ENCODE data around the gene SDHB. TPM values are rescaled to one million over a fixed set of nuclear protein-coding genes. Genes with fewer than 3 reads are reported as not detected.

SDHB gene
- total and polyA plus RNA-seq, 9 of the 15 experiments (the other 6 are each of a cell fraction or from before 2014, with no cell fraction given), result 207 to 554 (median 365) TPM

DNA sequence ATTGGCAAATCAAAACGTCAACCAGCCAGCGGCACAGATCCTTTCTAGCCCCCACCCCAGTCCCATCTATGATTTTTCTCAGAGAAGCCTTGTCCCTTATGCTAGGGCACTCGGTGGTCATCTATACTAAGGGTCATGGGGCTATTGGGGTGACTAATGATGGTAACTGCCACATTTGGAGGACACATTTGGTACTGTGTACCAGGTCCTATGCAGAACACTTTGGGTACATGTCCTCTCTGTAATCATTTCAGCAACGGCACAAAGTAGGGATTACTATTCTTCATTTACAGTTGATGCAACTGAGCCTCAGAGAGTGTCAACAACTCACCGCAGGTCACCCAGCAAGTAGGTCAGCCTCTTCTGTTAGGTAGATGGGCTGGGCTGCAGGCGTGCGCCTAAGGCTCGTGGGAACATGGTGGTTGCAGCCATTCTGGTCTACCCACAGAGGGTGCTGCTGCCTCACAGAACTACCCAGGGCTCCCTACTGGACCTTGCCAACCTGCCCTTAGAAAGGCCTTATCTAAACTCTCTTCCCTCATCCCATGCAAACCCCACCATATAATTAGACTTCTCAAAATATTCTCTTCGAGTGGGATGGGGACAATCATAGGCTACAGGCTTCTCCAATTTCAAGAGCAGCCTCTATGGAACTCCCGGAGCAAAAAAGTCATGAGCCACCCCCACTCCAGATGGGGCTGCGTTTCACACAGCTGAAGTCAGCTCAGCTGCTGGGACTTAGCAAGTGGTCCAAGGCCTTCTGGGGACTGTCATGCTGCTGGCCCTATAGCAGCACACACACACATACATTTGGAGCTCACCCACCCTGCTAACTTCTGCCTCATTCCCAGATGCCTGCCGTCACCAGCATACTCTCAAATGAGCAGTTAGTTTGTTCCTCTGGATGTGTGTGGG lies 5.8 kb upstream of the SDHB start:
- H3K9me3 ChIP-seq (replicated peaks; ENCODE audit: control insufficient read depth, insufficient read depth, low read depth, low read length), result no peaks in the 10 kb centered on the region
- FAIRE-seq (peak; percentile 65), ATAC-seq (peak; percentile 98), DNase-seq (ENCODE audit: extremely low read depth in 1 of 4, low spot score in 3 of 4) (peak; percentile 60 to 78 (median 72))
- no peaks in the 10 kb centered on the region for H3K79me2 ChIP-seq (ENCODE audit: control insufficient read depth, insufficient read depth, low read length)
- ChIA-PET POLR2A (interaction anchor here (0.6 to 1.0 kb wide), 2 partner anchors 9 to 181 kb away, joined by 3 read pairs; no protein-coding TSS in a partner anchor), CTCF (ENCODE audit: low intra/inter-chr PET ratio) (interaction anchor here (0.6 to 3.0 kb wide), 7 partner anchors 66 to 1763 kb away, joined by 3 to 26 read pairs (median 4); no protein-coding TSS in a partner anchor)
- H3K9me1 ChIP-seq (ENCODE audit: control insufficient read depth, insufficient read depth, low read length), result no peaks in the 10 kb centered on the region
- no peaks in the 10 kb centered on the region for H3K36me3 ChIP-seq (ENCODE audit: control insufficient read depth, insufficient read depth, low read length)
- no TSS peak for BruUV-seq (replicated peaks)
- 4% methylated on average over 12 of the region's 12 CpGs for WGBS (ENCODE audit: insufficient coverage, low coverage, missing lambda C conversion rate)
- H3K4me3 ChIP-seq, result no peak overlapping the region
- intact Hi-C loops (cut with micrococcal nuclease), result loop anchor here (1.0 to 10.0 kb wide), 3 partner anchors 65 to 275 kb away; no protein-coding TSS in a partner anchor
- no peaks in the 10 kb centered on the region for H4K20me1 ChIP-seq (replicated peaks; ENCODE audit: control insufficient read depth, insufficient read depth, low read length)
- H3K27me3 ChIP-seq (ENCODE audit: control insufficient read depth in 2 of 2, insufficient read depth in 2 of 2, low read length in 2 of 2), result peaks cover 11 to 14% of the 10 kb centered on the region in 2 experiments; a peak in 4 of 5 replicates
- no peak overlapping the region for H2AFZ ChIP-seq (ENCODE audit: low read depth, low read length)
- no peak overlapping the region for H3K27ac ChIP-seq (ENCODE audit: extremely low read depth, low read depth, low read length)
- no peak overlapping the region for H3K9ac ChIP-seq (ENCODE audit: insufficient read depth in 1 of 2, low read depth in 2 of 2, low read length in 2 of 2)
- peaks cover 0 to 5% of the 10 kb centered on the region in 2 experiments; a peak in 3 of 5 replicates for H3K4me1 ChIP-seq (replicated peaks in 1 of 2; ENCODE audit: control insufficient read depth in 2 of 2, insufficient read depth in 2 of 2, low read length in 2 of 2)
- no peak overlapping the region for H3K4me2 ChIP-seq (ENCODE audit: insufficient read depth, low read length)
- in situ Hi-C loops (cut with MboI), result no loop called here
- no peak for TF ChIP-seq ZNF324 (CRISPR knock-in tag; IDR thresholded peaks at IDR 0.05)
- no peak for TF ChIP-seq NFATC3 (IDR thresholded peaks at IDR 0.05)
- TF ChIP-seq, protein P1, sequence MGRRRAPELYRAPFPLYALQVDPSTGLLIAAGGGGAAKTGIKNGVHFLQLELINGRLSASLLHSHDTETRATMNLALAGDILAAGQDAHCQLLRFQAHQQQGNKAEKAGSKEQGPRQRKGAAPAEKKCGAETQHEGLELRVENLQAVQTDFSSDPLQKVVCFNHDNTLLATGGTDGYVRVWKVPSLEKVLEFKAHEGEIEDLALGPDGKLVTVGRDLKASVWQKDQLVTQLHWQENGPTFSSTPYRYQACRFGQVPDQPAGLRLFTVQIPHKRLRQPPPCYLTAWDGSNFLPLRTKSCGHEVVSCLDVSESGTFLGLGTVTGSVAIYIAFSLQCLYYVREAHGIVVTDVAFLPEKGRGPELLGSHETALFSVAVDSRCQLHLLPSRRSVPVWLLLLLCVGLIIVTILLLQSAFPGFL (CRISPR knock-in tag; IDR thresholded peaks at IDR 0.05), result no peak
- no peak for TF ChIP-seq RBM15 (IDR thresholded peaks at IDR 0.05; ENCODE audit: insufficient read depth, low read length)
- TF ChIP-seq, protein P2, sequence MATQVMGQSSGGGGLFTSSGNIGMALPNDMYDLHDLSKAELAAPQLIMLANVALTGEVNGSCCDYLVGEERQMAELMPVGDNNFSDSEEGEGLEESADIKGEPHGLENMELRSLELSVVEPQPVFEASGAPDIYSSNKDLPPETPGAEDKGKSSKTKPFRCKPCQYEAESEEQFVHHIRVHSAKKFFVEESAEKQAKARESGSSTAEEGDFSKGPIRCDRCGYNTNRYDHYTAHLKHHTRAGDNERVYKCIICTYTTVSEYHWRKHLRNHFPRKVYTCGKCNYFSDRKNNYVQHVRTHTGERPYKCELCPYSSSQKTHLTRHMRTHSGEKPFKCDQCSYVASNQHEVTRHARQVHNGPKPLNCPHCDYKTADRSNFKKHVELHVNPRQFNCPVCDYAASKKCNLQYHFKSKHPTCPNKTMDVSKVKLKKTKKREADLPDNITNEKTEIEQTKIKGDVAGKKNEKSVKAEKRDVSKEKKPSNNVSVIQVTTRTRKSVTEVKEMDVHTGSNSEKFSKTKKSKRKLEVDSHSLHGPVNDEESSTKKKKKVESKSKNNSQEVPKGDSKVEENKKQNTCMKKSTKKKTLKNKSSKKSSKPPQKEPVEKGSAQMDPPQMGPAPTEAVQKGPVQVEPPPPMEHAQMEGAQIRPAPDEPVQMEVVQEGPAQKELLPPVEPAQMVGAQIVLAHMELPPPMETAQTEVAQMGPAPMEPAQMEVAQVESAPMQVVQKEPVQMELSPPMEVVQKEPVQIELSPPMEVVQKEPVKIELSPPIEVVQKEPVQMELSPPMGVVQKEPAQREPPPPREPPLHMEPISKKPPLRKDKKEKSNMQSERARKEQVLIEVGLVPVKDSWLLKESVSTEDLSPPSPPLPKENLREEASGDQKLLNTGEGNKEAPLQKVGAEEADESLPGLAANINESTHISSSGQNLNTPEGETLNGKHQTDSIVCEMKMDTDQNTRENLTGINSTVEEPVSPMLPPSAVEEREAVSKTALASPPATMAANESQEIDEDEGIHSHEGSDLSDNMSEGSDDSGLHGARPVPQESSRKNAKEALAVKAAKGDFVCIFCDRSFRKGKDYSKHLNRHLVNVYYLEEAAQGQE (IDR thresholded peaks at IDR 0.05; ENCODE audit: borderline replicate concordance), result peak; percentile 53; the same call in 1 of the 2 replicates
- TF ChIP-seq, protein P2 (CRISPR knock-in tag; IDR thresholded peaks at IDR 0.05; ENCODE audit: low read depth), result no peak
- no peak for TF ChIP-seq ZNF717 (CRISPR knock-in tag; IDR thresholded peaks at IDR 0.05)
- TF ChIP-seq, protein P3, sequence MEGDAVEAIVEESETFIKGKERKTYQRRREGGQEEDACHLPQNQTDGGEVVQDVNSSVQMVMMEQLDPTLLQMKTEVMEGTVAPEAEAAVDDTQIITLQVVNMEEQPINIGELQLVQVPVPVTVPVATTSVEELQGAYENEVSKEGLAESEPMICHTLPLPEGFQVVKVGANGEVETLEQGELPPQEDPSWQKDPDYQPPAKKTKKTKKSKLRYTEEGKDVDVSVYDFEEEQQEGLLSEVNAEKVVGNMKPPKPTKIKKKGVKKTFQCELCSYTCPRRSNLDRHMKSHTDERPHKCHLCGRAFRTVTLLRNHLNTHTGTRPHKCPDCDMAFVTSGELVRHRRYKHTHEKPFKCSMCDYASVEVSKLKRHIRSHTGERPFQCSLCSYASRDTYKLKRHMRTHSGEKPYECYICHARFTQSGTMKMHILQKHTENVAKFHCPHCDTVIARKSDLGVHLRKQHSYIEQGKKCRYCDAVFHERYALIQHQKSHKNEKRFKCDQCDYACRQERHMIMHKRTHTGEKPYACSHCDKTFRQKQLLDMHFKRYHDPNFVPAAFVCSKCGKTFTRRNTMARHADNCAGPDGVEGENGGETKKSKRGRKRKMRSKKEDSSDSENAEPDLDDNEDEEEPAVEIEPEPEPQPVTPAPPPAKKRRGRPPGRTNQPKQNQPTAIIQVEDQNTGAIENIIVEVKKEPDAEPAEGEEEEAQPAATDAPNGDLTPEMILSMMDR (IDR thresholded peaks at IDR 0.05 in 2 of 3, conservative IDR thresholded peaks at IDR 0.05 in 1 of 3; ENCODE audit: insufficient read depth in 2 of 3, low read depth in 1 of 3, low read length in 3 of 3), result peak; percentile 87 to 96 (median 92)
